D721Med (cell line): ENCODE results near the gene FTO.

Source experiments
- DNase-seq: peaks from one replicate; pipeline ENCODE4 v3.0.0; 2011; ENCODE audit warnings: low spot score; ENCODE audit not compliant: insufficient read length
- FAIRE-seq: peaks from 2 replicates; lab custom pipeline; 2011; peaks lifted over from hg19 to GRCh38; lab: Jason Lieb, UNC
- TF ChIP-seq, protein P1 (sequence below): IDR thresholded peaks from 2 replicates; pipeline ENCODE4 v1.5.1; 2012; ENCODE audit warnings: mild to moderate bottlenecking, control low read depth; ENCODE audit not compliant: insufficient read depth; ENCODE audit errors: missing control alignments

The FTO gene

DNA sequence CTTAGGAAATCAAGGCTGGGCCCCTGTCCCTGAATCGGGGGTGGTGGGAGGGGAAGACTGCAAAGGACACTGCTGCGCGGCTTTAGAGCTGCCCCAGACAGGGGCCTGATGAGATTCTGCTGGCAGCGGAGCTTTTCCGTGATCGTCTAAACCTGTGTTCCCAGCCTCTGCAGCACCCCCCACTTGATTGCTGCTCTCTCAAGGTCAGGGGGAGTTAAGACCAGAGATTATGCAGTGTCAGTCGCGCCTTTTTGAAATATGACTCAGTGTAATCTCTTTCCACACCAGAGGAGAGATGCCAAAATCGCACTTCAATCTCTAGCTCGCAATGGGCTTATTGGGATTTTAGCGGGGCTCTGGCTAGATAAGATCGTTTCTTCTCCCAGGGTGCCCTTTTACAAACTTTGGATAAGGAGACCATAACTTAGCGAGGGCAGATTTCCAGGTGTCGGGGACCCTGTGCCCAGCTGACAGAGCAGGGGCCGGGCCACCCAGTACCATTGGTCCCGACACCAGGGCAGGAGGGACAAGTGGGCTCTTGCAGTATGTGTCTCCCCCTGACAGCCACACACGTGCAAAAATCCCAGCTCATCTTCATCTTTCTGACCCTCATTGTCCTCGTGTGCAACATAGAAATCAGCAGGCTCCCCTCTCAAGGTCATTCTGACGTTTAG lies 495.7 kb downstream of the FTO start:
- FAIRE-seq (no peak), DNase-seq (no peak)
- TF ChIP-seq, protein P1, sequence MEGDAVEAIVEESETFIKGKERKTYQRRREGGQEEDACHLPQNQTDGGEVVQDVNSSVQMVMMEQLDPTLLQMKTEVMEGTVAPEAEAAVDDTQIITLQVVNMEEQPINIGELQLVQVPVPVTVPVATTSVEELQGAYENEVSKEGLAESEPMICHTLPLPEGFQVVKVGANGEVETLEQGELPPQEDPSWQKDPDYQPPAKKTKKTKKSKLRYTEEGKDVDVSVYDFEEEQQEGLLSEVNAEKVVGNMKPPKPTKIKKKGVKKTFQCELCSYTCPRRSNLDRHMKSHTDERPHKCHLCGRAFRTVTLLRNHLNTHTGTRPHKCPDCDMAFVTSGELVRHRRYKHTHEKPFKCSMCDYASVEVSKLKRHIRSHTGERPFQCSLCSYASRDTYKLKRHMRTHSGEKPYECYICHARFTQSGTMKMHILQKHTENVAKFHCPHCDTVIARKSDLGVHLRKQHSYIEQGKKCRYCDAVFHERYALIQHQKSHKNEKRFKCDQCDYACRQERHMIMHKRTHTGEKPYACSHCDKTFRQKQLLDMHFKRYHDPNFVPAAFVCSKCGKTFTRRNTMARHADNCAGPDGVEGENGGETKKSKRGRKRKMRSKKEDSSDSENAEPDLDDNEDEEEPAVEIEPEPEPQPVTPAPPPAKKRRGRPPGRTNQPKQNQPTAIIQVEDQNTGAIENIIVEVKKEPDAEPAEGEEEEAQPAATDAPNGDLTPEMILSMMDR: no peak

DNA sequence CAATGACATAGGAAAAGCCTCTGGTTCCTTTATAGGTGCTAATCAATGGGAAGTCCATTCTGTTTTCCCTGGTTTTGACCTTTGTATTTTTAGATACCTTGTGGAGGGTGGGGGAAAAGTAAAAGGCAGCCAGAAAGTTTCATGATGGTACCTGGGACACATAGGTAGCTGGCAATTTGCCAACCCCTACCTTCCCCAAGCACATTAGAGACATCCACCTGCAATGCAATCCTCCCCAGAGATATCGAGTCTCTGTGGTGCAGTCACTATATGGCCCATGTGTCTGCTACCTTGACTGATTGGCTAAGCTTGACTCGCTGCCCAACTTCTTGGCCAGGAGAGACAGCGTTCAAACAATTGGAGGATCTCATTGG lies 496.2 kb downstream of the FTO start:
- no peak for FAIRE-seq
- TF ChIP-seq, protein P1: no peak
- no peak for DNase-seq

DNA sequence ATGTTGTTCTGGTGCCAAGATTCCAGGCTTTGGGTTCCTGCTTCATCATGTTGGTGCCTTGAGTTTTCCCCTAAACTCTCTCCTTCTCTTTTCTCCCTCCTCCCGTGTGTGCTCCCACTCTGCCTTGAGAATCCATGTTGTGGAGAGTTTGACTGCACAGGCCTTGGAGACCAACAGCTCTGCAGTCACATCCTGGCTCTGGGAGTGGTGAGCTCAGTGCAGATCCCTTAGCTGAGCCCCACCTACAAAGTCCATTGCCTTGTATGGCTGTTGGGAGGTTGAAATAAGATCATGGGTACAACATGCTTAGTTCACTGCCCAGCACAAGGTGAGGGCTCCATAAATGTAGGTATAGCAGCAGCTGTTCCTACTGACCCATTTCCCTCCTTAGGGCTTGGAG lies 496.8 kb downstream of the FTO start:
- TF ChIP-seq, protein P1: no peak
- FAIRE-seq: no peak
- DNase-seq: no peak

DNA sequence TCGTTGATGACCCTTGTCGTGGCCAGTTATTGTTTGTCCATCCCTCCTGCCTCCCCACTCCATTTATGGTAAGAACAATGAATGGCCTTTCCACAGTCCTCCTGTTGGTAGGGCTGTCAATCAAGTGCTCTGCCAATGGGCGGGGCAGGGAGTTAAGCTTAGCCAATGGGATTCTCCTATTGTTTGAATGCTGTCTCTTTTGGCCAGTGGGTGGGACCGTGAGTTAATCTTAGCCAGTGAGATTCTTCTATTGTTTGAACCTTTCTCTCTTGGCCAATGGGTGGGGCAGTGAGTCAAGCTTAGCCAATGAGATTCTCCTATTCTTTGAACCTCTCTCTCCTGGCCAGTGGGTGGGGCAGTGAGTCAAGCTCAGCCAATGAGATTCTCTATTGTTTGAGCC lies 497.2 kb downstream of the FTO start:
- DNase-seq (no peak), FAIRE-seq (no peak)
- TF ChIP-seq, protein P1: no peak
